PC-9 (cell line): ENCODE data around the gene ZNF398. TPM values are rescaled to one million over a fixed set of nuclear protein-coding genes. Genes with fewer than 3 reads are reported as not detected.

Experiments
- BruUV-seq: library from RNA; stranded (reverse); fragments of 400-500 nt; replicated peaks from 2 replicates; lab custom pipeline; 2021; lab: Mats Ljungman, UMichigan
- CTCF ChIA-PET: fragments of 300-600 bp; sonication (Branson Sonifier 250); formaldehyde crosslinking; loops from one replicate; lab custom pipeline; 2022; ENCODE audit warnings: antibody characterized with exemption; lab: Charles Lee
- POLR2A ChIA-PET: fragments of 300-600 bp; sonication (Branson Sonifier 250); formaldehyde crosslinking; loops from one replicate; lab custom pipeline; 2022; ENCODE audit warnings: antibody characterized with exemption; ENCODE audit not compliant: unreplicated experiment; lab: Charles Lee
- DNase-seq, 2 experiments: peaks; one replicate each; pipeline versions ENCODE4 v3.0.0 to v3.0.0-alpha.2; 2015 to 2022; ENCODE audit warnings: mixed read lengths in 1 of 2
- H2AFZ ChIP-seq: fragments of 200-600 bp; sonication (generic); 2 replicates; pipeline ENCODE4 v1.8.1; 2017; ENCODE audit warnings: antibody characterized with exemption
- H3F3A ChIP-seq: fragments of 200-600 bp; sonication (generic); 2 replicates; pipeline ENCODE4 v1.8.1; 2017; ENCODE audit warnings: antibody characterized with exemption, mild to moderate bottlenecking, low read depth; ENCODE audit not compliant: insufficient read depth
- H3K27ac ChIP-seq: fragments of 200-600 bp; sonication (generic); 2 replicates; pipeline ENCODE4 v1.6.1; 2016; ENCODE audit warnings: mixed run types
- H3K27me3 ChIP-seq: fragments of 200-600 bp; sonication (generic); 2 replicates; pipeline ENCODE4 v1.6.1; 2016; ENCODE audit warnings: low read depth, mixed run types; ENCODE audit not compliant: insufficient read depth
- H3K36me3 ChIP-seq: fragments of 200-600 bp; sonication (generic); 2 replicates; pipeline ENCODE4 v1.6.1; 2016; ENCODE audit warnings: low read depth, mixed run types
- H3K4me1 ChIP-seq: fragments of 200-600 bp; sonication (generic); replicated peaks from 2 replicates; pipeline ENCODE4 v1.6.1; 2016; ENCODE audit warnings: mixed run types; ENCODE audit not compliant: insufficient read depth
- H3K4me2 ChIP-seq: fragments of 200-600 bp; sonication (generic); 2 replicates; pipeline ENCODE4 v1.6.1; 2017; ENCODE audit warnings: mixed run types
- H3K4me3 ChIP-seq: fragments of 200-600 bp; sonication (generic); 2 replicates; pipeline ENCODE4 v1.6.1; 2016; ENCODE audit warnings: mixed run types
- H3K79me2 ChIP-seq: fragments of 200-600 bp; sonication (generic); 2 replicates; pipeline ENCODE4 v1.6.1; 2017; ENCODE audit warnings: low read depth, mixed run types
- H3K9me2 ChIP-seq: fragments of 200-600 bp; sonication (generic); 2 replicates; pipeline ENCODE4 v1.8.1; 2017; ENCODE audit warnings: mild to moderate bottlenecking; ENCODE audit not compliant: insufficient read depth
- H3K9me3 ChIP-seq: fragments of 200-600 bp; sonication (generic); 2 replicates; pipeline ENCODE4 v1.8.1; 2016; ENCODE audit warnings: low read depth; ENCODE audit not compliant: insufficient read depth
- H4K20me1 ChIP-seq: fragments of 200-600 bp; sonication (generic); 2 replicates; pipeline ENCODE4 v1.8.1; 2017; ENCODE audit not compliant: insufficient read depth
- CTCF ChIP-seq: fragments of 200-600 bp; sonication (generic); conservative IDR thresholded peaks from 2 replicates; pipeline ENCODE4 v1.6.1; 2017; ENCODE audit warnings: mixed run types, antibody characterized with exemption, mild to moderate bottlenecking, moderate library complexity
- EZH2 ChIP-seq: fragments of 200-600 bp; sonication (generic); IDR thresholded peaks from 2 replicates; pipeline ENCODE4 v1.8.0; 2017; ENCODE audit warnings: antibody characterized with exemption, low read depth
- intact Hi-C: fragments of 100-400 bp; cut with micrococcal nuclease; formaldehyde crosslinking; loops from one replicate; pipeline ENCODE4 v1.10.0; 2022; ENCODE audit not compliant: unreplicated experiment
- total RNA-seq: library from RNA; stranded (reverse); gene quantifications from 2 replicates; pipeline ENCODE4 v1.2.3, GENCODE V29; 2021

ZNF398 gene
- total RNA-seq, 1 experiment from 2014 or later, result 11.7 TPM

- Histone ChIP-seq H4K20me1 (no peaks in the 10 kb centered on the region), H3F3A (no peaks in the 10 kb centered on the region), H2AFZ (no peak overlapping the region), H3K36me3 (no peaks in the 10 kb centered on the region), H3K27me3 (no peaks in the 10 kb centered on the region), H3K79me2 (no peaks in the 10 kb centered on the region), H3K4me2 (no peak overlapping the region), H3K9me2 (no peaks in the 10 kb centered on the region), H3K4me3 (no peak overlapping the region), H3K4me1 (no peaks in the 10 kb centered on the region), H3K9me3 (no peaks in the 10 kb centered on the region), H3K27ac (no peak overlapping the region)
- DNase-seq, result no peak
- POLR2A ChIA-PET, result no interaction called here
- TF ChIP-seq EZH2 (no peak), CTCF (no peak)
- intact Hi-C loops, result no loop called here
- no TSS peak for BruUV-seq
- CTCF ChIA-PET, result no interaction called here
Measured at GRCh38 chr7:149104214-149104613, 43.0 kb upstream of the ZNF398 start.

GRCh38 chr7:149104749-149105148 lies 42.5 kb upstream of the ZNF398 start:
- CTCF ChIA-PET, result no interaction called here
- no peak overlapping the region for H3K27ac ChIP-seq
- H3K36me3 ChIP-seq, result no peaks in the 10 kb centered on the region
- no peaks in the 10 kb centered on the region for H3F3A ChIP-seq
- TF ChIP-seq CTCF, result no peak
- no peak for TF ChIP-seq EZH2
- no peaks in the 10 kb centered on the region for H3K9me3 ChIP-seq
- POLR2A ChIA-PET, result no interaction called here
- H3K27me3 ChIP-seq, result no peaks in the 10 kb centered on the region
- H3K9me2 ChIP-seq, result no peaks in the 10 kb centered on the region
- no peak overlapping the region for H3K4me3 ChIP-seq
- H3K4me2 ChIP-seq, result no peak overlapping the region
- DNase-seq, result no peak
- H2AFZ ChIP-seq, result no peak overlapping the region
- BruUV-seq, result no TSS peak
- no peaks in the 10 kb centered on the region for H4K20me1 ChIP-seq
- intact Hi-C loops, result no loop called here
- no peaks in the 10 kb centered on the region for H3K79me2 ChIP-seq
- H3K4me1 ChIP-seq, result no peaks in the 10 kb centered on the region

GRCh38 chr7:149109969-149110368 lies 37.3 kb upstream of the ZNF398 start:
- POLR2A ChIA-PET, result no interaction called here
- CTCF ChIA-PET, result no interaction called here
- Histone ChIP-seq H2AFZ (no peak overlapping the region), H3K36me3 (no peaks in the 10 kb centered on the region), H3K9me3 (no peaks in the 10 kb centered on the region), H3F3A (no peaks in the 10 kb centered on the region), H3K27me3 (no peaks in the 10 kb centered on the region), H3K9me2 (no peaks in the 10 kb centered on the region), H3K4me1 (no peaks in the 10 kb centered on the region), H4K20me1 (no peaks in the 10 kb centered on the region), H3K4me2 (no peak overlapping the region), H3K79me2 (no peaks in the 10 kb centered on the region), H3K27ac (no peak overlapping the region), H3K4me3 (no peak overlapping the region)
- TF ChIP-seq EZH2 (no peak), CTCF (no peak)
- no TSS peak for BruUV-seq
- no peak for DNase-seq
- intact Hi-C loops, result no loop called here
